Left cardiac atrium (tissue), 4 donors: ENCODE measurements around the gene BPIFB6. TPM values are rescaled to one million over a fixed set of nuclear protein-coding genes. Genes with fewer than 3 reads are reported as not detected.
A peak's percentile ranks its signal among the peaks of the same experiment; 100 is the strongest.

Experiments used
- ATAC-seq, 2 donors: fragments of 200-7000 bp; cut with Tn5 transposase; one replicate each; pipeline ENCODE4 v1.9.1; 2020; ENCODE audit warnings: mild to moderate bottlenecking in 2 of 2, moderate library complexity in 2 of 2
- DNase-seq: peaks from one replicate; pipeline ENCODE4 v3.0.0-alpha.2; 2020
- intact Hi-C, 2 donors: fragments of 100-400 bp; cut with DNase I; formaldehyde crosslinking; loops; one replicate each; pipeline versions ENCODE4 v1.14.1 to v1.15.1; 2022 to 2023
- total RNA-seq, 2 donors: library from RNA; stranded (reverse); fragmentation: NEBNext Ultra II Directional; extraction: Animal tissue kit (Norgen Biotek cat#: 25700); gene quantifications; one replicate each; pipeline ENCODE4 v1.2.1, GENCODE V29; 2021
- donor health status: DM: no; HTN: yes; CAD: no.
- donor health status: DM: no; HTN: yes; CAD: no; lungs with severe emphysema.
- donor health status: DM: yes; HTN: yes; CAD: no.
- donor health status: Dilated cardiomyopathy.

The BPIFB6 gene
- total RNA-seq, 2 donors from 2014 or later, result not detected

GRCh38 chr20:32999603-33000250 lies 31.7 kb upstream of the BPIFB6 start:
- no peak for DNase-seq
- intact Hi-C loops, result no loop called here
- peak; percentile 52 to 68 for ATAC-seq

- ATAC-seq, result no peak
These were observed 30.5 kb upstream of the BPIFB6 start for GRCh38 chr20:33000802-33001466.

GRCh38 chr20:33002087-33002808 lies 29.2 kb upstream of the BPIFB6 start:
- intact Hi-C loops, result no loop called here
- DNase-seq (no peak), ATAC-seq (no peak)

More at GRCh38 chr20:33000802-33001466, 30.5 kb upstream of the BPIFB6 start:
- intact Hi-C loops, result no loop called here
- no peak for DNase-seq

- no peak for DNase-seq
- ATAC-seq, result no peak
- intact Hi-C loops, result no loop called here
These were observed 27.2 kb upstream of the BPIFB6 start, which contains the start of gene SUN5 for GRCh38 chr20:33004141-33004751. SUN5 (minus strand) TSS chr20:33004433; CDS start chr20:33004340, 93 bp downstream.

- intact Hi-C loops, result no loop called here
- ATAC-seq, result no peak
- no peak for DNase-seq
These were observed 26.3 kb upstream of the BPIFB6 start for GRCh38 chr20:33005132-33005566.

- DNase-seq (no peak), ATAC-seq (no peak)
- intact Hi-C loops, result no loop called here
These were observed 25.3 kb upstream of the BPIFB6 start for GRCh38 chr20:33005908-33006775.

GRCh38 chr20:33006776-33007375 lies 24.6 kb upstream of the BPIFB6 start:
- intact Hi-C loops, result no loop called here
- ATAC-seq (no peak), DNase-seq (no peak)

GRCh38 chr20:33007376-33008335 lies 23.8 kb upstream of the BPIFB6 start, which contains the start of gene BPIFB2:
BPIFB2 (plus strand) TSS chr20:33007704; CDS start chr20:33008575, 871 bp downstream.
- DNase-seq (no peak), ATAC-seq (no peak)
- intact Hi-C loops, result no loop called here

- ATAC-seq (no peak), DNase-seq (no peak)
- intact Hi-C loops, result no loop called here
These were observed 22.9 kb upstream of the BPIFB6 start for GRCh38 chr20:33008336-33009213.

GRCh38 chr20:33009214-33010132 lies 22.0 kb upstream of the BPIFB6 start:
- intact Hi-C loops, result no loop called here
- no peak for DNase-seq
- ATAC-seq, result peak in 1 of 2 donors; percentile 58

- DNase-seq (no peak), ATAC-seq (no peak)
- intact Hi-C loops, result no loop called here
These were observed 21.3 kb upstream of the BPIFB6 start for GRCh38 chr20:33010133-33010504.

- DNase-seq, result no peak
- ATAC-seq, result no peak
- intact Hi-C loops, result no loop called here
These were observed 20.6 kb upstream of the BPIFB6 start for GRCh38 chr20:33010674-33011449.

GRCh38 chr20:33012327-33013189 lies 18.9 kb upstream of the BPIFB6 start:
- DNase-seq (no peak), ATAC-seq (no peak)
- intact Hi-C loops, result no loop called here
